GM12874 (cell line): Measurements from ENCODE around the gene GNAI1.

ENCODE experiments used
- CTCF ChIP-seq: IDR thresholded peaks from 2 replicates; pipeline ENCODE4 v1.5.1; 2011; ENCODE audit warnings: low read depth, mild to moderate bottlenecking, control low read depth, low read length, moderate library complexity; ENCODE audit not compliant: insufficient read depth

The GNAI1 gene

GRCh38 chr7:80184693-80185092, 50.1 kb downstream of the GNAI1 start:
- TF ChIP-seq CTCF: no peak

GRCh38 chr7:80185571-80185970, 50.9 kb downstream of the GNAI1 start:
- no peak for TF ChIP-seq CTCF

- TF ChIP-seq CTCF: no peak
Measured at GRCh38 chr7:80186721-80187120, 52.1 kb downstream of the GNAI1 start.

GRCh38 chr7:80187279-80187678, 52.6 kb downstream of the GNAI1 start:
- no peak for TF ChIP-seq CTCF

- TF ChIP-seq CTCF: no peak
Measured at GRCh38 chr7:80187727-80188126, 53.1 kb downstream of the GNAI1 start.

- TF ChIP-seq CTCF: no peak
Measured at GRCh38 chr7:80189638-80190037, 55.0 kb downstream of the GNAI1 start.

GRCh38 chr7:80197627-80198026, 63.0 kb downstream of the GNAI1 start:
- no peak for TF ChIP-seq CTCF

- no peak for TF ChIP-seq CTCF
Measured at GRCh38 chr7:80199051-80199450, 64.4 kb downstream of the GNAI1 start.
